ENCODE measurements around the gene SIAH1.
"Not testable (repeated sequence)": the region's sequence is repeated elsewhere in the genome, so short reads cannot be mapped to it uniquely, and the experiment has no call there.

Gene SIAH1

GRCh38 chr16:48420437-48420836, 35.2 kb upstream of the SIAH1 start:
- H3K9ac ChIP-seq (ENCODE audit: low read length in 2 of 2): no peak overlapping the region
- no peaks in the 10 kb centered on the region for H3K4me1 ChIP-seq (ENCODE audit: control insufficient read depth, insufficient read depth, low read length)
- no peaks in the 10 kb centered on the region for H3K27me3 ChIP-seq (ENCODE audit: control insufficient read depth in 1 of 2, insufficient read depth in 2 of 2, low read length in 2 of 2)
- no peak overlapping the region for H3K4me3 ChIP-seq (ENCODE audit: low read length in 2 of 2)
- no peaks in the 10 kb centered on the region for H3K36me3 ChIP-seq (ENCODE audit: control insufficient read depth in 2 of 2, insufficient read depth in 2 of 2, low read length in 2 of 2)
- H3K9me3 ChIP-seq (ENCODE audit: control insufficient read depth in 2 of 2, low read length in 2 of 2): no peaks in the 10 kb centered on the region
- no peak overlapping the region for H3K27ac ChIP-seq (ENCODE audit: low read length)

GRCh38 chr16:48416617-48417016, 31.4 kb upstream of the SIAH1 start:
- not testable (repeated sequence) for H3K9ac ChIP-seq (ENCODE audit: low read length in 2 of 2); H3K27me3 ChIP-seq (ENCODE audit: control insufficient read depth in 1 of 2, insufficient read depth in 2 of 2, low read length in 2 of 2); H3K36me3 ChIP-seq (ENCODE audit: control insufficient read depth in 2 of 2, insufficient read depth in 2 of 2, low read length in 2 of 2); H3K9me3 ChIP-seq (ENCODE audit: control insufficient read depth in 2 of 2, low read length in 2 of 2); H3K4me1 ChIP-seq (ENCODE audit: control insufficient read depth, insufficient read depth, low read length); H3K4me3 ChIP-seq (ENCODE audit: low read length in 2 of 2); H3K27ac ChIP-seq (ENCODE audit: low read length)

GRCh38 chr16:48413272-48413671, 28.1 kb upstream of the SIAH1 start:
- H3K9me3 ChIP-seq (ENCODE audit: control insufficient read depth in 2 of 2, low read length in 2 of 2): no peaks in the 10 kb centered on the region
- H3K27ac ChIP-seq (ENCODE audit: low read length): no peak overlapping the region
- no peak overlapping the region for H3K4me3 ChIP-seq (ENCODE audit: low read length in 2 of 2)
- H3K9ac ChIP-seq (ENCODE audit: low read length in 2 of 2): no peak overlapping the region
- no peaks in the 10 kb centered on the region for H3K4me1 ChIP-seq (ENCODE audit: control insufficient read depth, insufficient read depth, low read length)
- H3K36me3 ChIP-seq (ENCODE audit: control insufficient read depth in 2 of 2, insufficient read depth in 2 of 2, low read length in 2 of 2): no peaks in the 10 kb centered on the region
- no peaks in the 10 kb centered on the region for H3K27me3 ChIP-seq (ENCODE audit: control insufficient read depth in 1 of 2, insufficient read depth in 2 of 2, low read length in 2 of 2)

GRCh38 chr16:48409839-48410632, 24.8 kb upstream of the SIAH1 start:
- Histone ChIP-seq H3K9ac (ENCODE audit: low read length in 2 of 2) (no peak overlapping the region), H3K27ac (ENCODE audit: low read length) (no peak overlapping the region), H3K4me3 (ENCODE audit: low read length in 2 of 2) (no peak overlapping the region), H3K27me3 (ENCODE audit: control insufficient read depth in 1 of 2, insufficient read depth in 2 of 2, low read length in 2 of 2) (no peaks in the 10 kb centered on the region), H3K9me3 (ENCODE audit: control insufficient read depth in 2 of 2, low read length in 2 of 2) (no peaks in the 10 kb centered on the region), H3K36me3 (ENCODE audit: control insufficient read depth in 2 of 2, insufficient read depth in 2 of 2, low read length in 2 of 2) (no peaks in the 10 kb centered on the region), H3K4me1 (ENCODE audit: control insufficient read depth, insufficient read depth, low read length) (no peaks in the 10 kb centered on the region)

- Histone ChIP-seq H3K4me3 (ENCODE audit: low read length in 2 of 2) (no peak overlapping the region), H3K4me1 (ENCODE audit: control insufficient read depth, insufficient read depth, low read length) (no peaks in the 10 kb centered on the region), H3K27me3 (ENCODE audit: control insufficient read depth in 1 of 2, insufficient read depth in 2 of 2, low read length in 2 of 2) (no peaks in the 10 kb centered on the region), H3K36me3 (ENCODE audit: control insufficient read depth in 2 of 2, insufficient read depth in 2 of 2, low read length in 2 of 2) (no peaks in the 10 kb centered on the region), H3K27ac (ENCODE audit: low read length) (no peak overlapping the region), H3K9me3 (ENCODE audit: control insufficient read depth in 2 of 2, low read length in 2 of 2) (no peaks in the 10 kb centered on the region), H3K9ac (ENCODE audit: low read length in 2 of 2) (no peak overlapping the region)
These were observed 23.5 kb upstream of the SIAH1 start for GRCh38 chr16:48408688-48409087.

GRCh38 chr16:48405907-48406306, 20.7 kb upstream of the SIAH1 start:
- H3K27me3 ChIP-seq (ENCODE audit: control insufficient read depth in 1 of 2, insufficient read depth in 2 of 2, low read length in 2 of 2): no peaks in the 10 kb centered on the region

GRCh38 chr16:48405153-48405552, 19.9 kb upstream of the SIAH1 start:
- Histone ChIP-seq H3K4me3 (ENCODE audit: low read length in 2 of 2) (no peak overlapping the region), H3K9ac (ENCODE audit: low read length in 2 of 2) (no peak overlapping the region), H3K9me3 (ENCODE audit: control insufficient read depth in 2 of 2, low read length in 2 of 2) (no peaks in the 10 kb centered on the region), H3K27ac (ENCODE audit: low read length) (no peak overlapping the region), H3K4me1 (ENCODE audit: control insufficient read depth, insufficient read depth, low read length) (no peaks in the 10 kb centered on the region), H3K27me3 (ENCODE audit: control insufficient read depth in 1 of 2, insufficient read depth in 2 of 2, low read length in 2 of 2) (no peaks in the 10 kb centered on the region), H3K36me3 (ENCODE audit: control insufficient read depth in 2 of 2, insufficient read depth in 2 of 2, low read length in 2 of 2) (no peaks in the 10 kb centered on the region)

More at GRCh38 chr16:48405907-48406306, 20.7 kb upstream of the SIAH1 start:
- Histone ChIP-seq H3K9me3 (ENCODE audit: control insufficient read depth in 2 of 2, low read length in 2 of 2) (no peaks in the 10 kb centered on the region), H3K36me3 (ENCODE audit: control insufficient read depth in 2 of 2, insufficient read depth in 2 of 2, low read length in 2 of 2) (no peaks in the 10 kb centered on the region), H3K9ac (ENCODE audit: low read length in 2 of 2) (no peak overlapping the region), H3K4me1 (ENCODE audit: control insufficient read depth, insufficient read depth, low read length) (no peaks in the 10 kb centered on the region), H3K4me3 (ENCODE audit: low read length in 2 of 2) (no peak overlapping the region), H3K27ac (ENCODE audit: low read length) (no peak overlapping the region)

DNA sequence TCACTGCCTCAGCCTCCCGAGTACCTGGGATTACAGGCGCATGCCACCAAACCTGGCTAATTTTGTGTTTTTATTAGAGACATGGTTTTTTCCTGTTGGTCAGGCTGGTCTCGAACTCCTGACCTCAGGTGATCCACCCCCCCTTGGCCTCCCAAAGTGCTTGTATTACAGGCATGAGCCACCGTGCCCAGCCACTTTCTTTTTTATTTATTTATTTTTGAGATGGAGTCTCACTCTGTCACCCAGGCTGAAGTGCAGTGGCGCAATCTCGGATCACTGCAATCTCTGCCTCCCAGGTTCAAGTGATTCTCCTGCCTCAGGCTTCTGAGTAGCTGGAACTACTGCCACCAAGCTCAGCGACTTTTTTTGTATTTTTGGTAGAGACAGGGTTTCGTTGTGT, 17.3 kb upstream of the SIAH1 start:
- H3K9me3 ChIP-seq (ENCODE audit: control insufficient read depth in 2 of 2, low read length in 2 of 2); H3K27ac ChIP-seq (ENCODE audit: low read length); H3K27me3 ChIP-seq (ENCODE audit: control insufficient read depth in 1 of 2, insufficient read depth in 2 of 2, low read length in 2 of 2); H3K4me1 ChIP-seq (ENCODE audit: control insufficient read depth, insufficient read depth, low read length); H3K36me3 ChIP-seq (ENCODE audit: control insufficient read depth in 2 of 2, insufficient read depth in 2 of 2, low read length in 2 of 2); H3K9ac ChIP-seq (ENCODE audit: low read length in 2 of 2); H3K4me3 ChIP-seq (ENCODE audit: low read length in 2 of 2): not testable (repeated sequence)

DNA sequence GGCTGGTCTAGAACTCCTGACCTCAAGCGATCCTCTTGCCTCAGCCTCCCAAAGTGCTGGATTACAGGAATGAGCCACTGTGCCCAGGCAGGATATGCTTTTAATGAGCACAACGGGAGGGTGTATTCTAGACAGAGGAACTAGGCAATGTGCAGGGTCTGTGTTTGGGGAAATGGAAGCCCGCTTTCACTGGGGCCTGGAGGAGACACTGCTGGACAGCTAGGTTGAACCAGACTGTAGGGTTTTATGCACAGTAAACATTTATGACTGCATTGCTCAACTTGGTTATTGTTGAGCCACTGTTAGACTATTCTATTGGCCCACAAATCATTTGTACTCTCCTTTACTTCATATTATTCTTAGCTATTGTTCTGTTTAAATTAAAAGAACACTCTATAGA, 10.2 kb upstream of the SIAH1 start:
- H3K27ac ChIP-seq (ENCODE audit: low read length): no peak overlapping the region

GRCh38 chr16:48394355-48394703, 9.1 kb upstream of the SIAH1 start:
- Histone ChIP-seq H3K36me3 (ENCODE audit: control insufficient read depth in 2 of 2, insufficient read depth in 2 of 2, low read length in 2 of 2) (no peaks in the 10 kb centered on the region), H3K27ac (ENCODE audit: low read length) (no peak overlapping the region), H3K27me3 (ENCODE audit: control insufficient read depth in 1 of 2, insufficient read depth in 2 of 2, low read length in 2 of 2) (no peaks in the 10 kb centered on the region), H3K9ac (ENCODE audit: low read length in 2 of 2) (no peak overlapping the region), H3K4me3 (ENCODE audit: low read length in 2 of 2) (no peak overlapping the region), H3K4me1 (ENCODE audit: control insufficient read depth, insufficient read depth, low read length) (no peaks in the 10 kb centered on the region), H3K9me3 (ENCODE audit: control insufficient read depth in 2 of 2, low read length in 2 of 2) (no peaks in the 10 kb centered on the region)

More for the DNA sequence above, 10.2 kb upstream of the SIAH1 start:
- H3K9ac ChIP-seq (ENCODE audit: low read length in 2 of 2): no peak overlapping the region
- no peaks in the 10 kb centered on the region for H3K27me3 ChIP-seq (ENCODE audit: control insufficient read depth in 1 of 2, insufficient read depth in 2 of 2, low read length in 2 of 2)
- no peaks in the 10 kb centered on the region for H3K4me1 ChIP-seq (ENCODE audit: control insufficient read depth, insufficient read depth, low read length)
- no peaks in the 10 kb centered on the region for H3K9me3 ChIP-seq (ENCODE audit: control insufficient read depth in 2 of 2, low read length in 2 of 2)
- H3K4me3 ChIP-seq (ENCODE audit: low read length in 2 of 2): no peak overlapping the region
- H3K36me3 ChIP-seq (ENCODE audit: control insufficient read depth in 2 of 2, insufficient read depth in 2 of 2, low read length in 2 of 2): no peaks in the 10 kb centered on the region

DNA sequence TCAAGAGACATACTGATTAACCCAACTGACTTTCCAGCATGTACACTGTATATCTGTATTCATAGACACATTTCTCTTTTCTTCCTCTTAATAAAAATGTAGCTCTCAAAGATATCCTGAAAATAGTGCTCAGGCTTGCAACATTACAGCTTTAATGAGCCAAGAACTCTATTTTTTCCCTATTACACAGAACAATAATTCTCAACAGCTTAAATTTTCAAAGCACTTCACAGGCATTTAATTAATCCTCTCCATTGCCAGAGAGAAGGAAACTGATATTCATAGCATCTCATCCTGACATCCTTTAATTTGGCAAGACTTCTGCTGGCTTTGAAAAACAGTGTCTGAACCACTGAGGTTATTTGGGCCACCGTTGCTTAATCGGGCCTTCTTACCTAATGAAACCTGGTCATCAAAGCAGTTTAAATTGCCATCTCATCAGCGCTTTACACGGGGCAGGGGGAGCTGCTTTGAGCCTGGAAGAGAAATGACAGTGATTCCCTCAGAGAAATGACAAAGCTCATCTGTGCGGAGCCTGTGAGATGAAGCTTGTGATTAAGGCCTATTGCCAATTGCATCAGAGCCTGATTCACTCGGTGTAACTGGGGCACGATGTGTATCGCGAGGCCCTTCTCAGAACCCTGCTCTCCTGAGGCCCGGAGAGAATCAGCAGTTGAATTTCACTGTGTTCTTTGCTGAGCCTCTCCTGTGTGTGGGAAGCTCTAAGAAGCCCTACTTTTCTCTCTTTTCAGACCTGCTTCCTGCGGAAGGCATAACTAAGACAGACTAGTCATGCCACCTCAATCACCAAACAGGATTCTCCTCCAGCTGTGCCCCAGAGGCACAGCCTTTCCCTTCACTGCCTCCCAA, 8.5 kb upstream of the SIAH1 start:
- no peaks in the 10 kb centered on the region for H3K9me3 ChIP-seq (ENCODE audit: control insufficient read depth in 2 of 2, low read length in 2 of 2)
- no peak overlapping the region for H3K9ac ChIP-seq (ENCODE audit: low read length in 2 of 2)
- no peaks in the 10 kb centered on the region for H3K27me3 ChIP-seq (ENCODE audit: control insufficient read depth in 1 of 2, insufficient read depth in 2 of 2, low read length in 2 of 2)
- no peak overlapping the region for H3K4me3 ChIP-seq (ENCODE audit: low read length in 2 of 2)
- no peak overlapping the region for H3K27ac ChIP-seq (ENCODE audit: low read length)
- H3K36me3 ChIP-seq (ENCODE audit: control insufficient read depth in 2 of 2, insufficient read depth in 2 of 2, low read length in 2 of 2): no peaks in the 10 kb centered on the region
- no peaks in the 10 kb centered on the region for H3K4me1 ChIP-seq (ENCODE audit: control insufficient read depth, insufficient read depth, low read length)

Measured in stomach smooth muscle (tissue), 2 donors.